Occipital lobe (tissue), 2 donors: ENCODE data around the gene PRSS56. TPM values are rescaled to one million over a fixed set of nuclear protein-coding genes. Genes with fewer than 3 reads are reported as not detected.

ENCODE experiments used
- DNase-seq: peaks from one replicate; lab custom pipeline; 2025; lab: John Stamatoyannopoulos, UW
- total RNA-seq: library from RNA; depleted of rRNA; stranded (reverse); fragments of >200 nt; gene quantifications from one replicate; pipeline ENCODE4 v1.2.3, GENCODE V29; 2014

Gene PRSS56
- total RNA-seq: not detected

DNA sequence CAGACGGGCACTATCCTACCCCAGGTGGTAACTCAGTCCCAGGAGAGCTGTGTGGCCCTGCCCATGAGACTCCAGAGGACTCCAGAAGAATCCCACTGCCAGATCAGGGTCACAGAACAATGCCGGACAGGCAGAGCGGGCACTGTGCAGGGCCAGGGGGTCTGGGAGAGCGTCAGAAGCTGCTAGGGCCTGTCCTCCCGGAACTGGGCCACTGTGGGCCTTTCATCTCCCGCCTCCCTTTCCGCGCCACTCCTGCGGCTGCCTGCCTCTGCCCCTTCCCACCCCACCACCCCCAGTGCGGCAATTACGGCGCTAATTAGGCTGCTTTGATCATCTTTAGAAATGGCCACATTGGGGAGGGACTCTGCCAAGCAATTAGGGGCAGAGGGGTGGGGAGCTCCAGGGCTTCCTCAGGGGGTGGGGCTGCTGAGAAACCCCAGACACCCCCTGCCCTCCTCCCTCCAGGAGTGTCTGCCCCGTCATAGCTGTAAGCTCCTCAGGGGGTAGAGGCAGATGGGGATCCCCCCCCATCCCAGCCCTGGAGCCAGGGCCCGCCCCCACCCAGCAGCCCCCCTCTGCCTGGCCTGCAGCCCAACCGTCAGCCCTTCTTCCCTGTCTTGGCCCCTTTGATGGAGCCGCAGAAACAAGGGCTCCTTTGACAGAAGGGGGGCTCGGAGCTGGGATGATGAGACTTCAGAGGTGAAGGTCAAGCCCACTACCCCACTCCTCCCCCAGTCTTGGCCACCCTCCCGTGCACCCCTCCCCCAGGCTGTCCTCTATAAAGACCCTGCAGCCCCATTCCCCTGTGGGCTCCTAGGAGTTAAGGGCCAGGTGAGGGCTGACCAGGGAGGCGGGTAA, at the start of gene PRSS56:
PRSS56 (plus strand) TSS at position 808 of the 858 bp plus-strand sequence. CDS start 211 bp downstream, outside the sequence.
- DNase-seq: no peak

- no peak for DNase-seq
These were observed 46.7 kb upstream of the PRSS56 start for GRCh38 chr2:232473467-232473890.

- no peak for DNase-seq
These were observed 44.1 kb upstream of the PRSS56 start for GRCh38 chr2:232476045-232476444.

- DNase-seq: no peak
These were observed 43.4 kb upstream of the PRSS56 start for GRCh38 chr2:232476791-232477190.

GRCh38 chr2:232477751-232478510, 42.3 kb upstream of the PRSS56 start:
- no peak for DNase-seq

GRCh38 chr2:232478571-232479340, 41.4 kb upstream of the PRSS56 start:
- no peak for DNase-seq

DNA sequence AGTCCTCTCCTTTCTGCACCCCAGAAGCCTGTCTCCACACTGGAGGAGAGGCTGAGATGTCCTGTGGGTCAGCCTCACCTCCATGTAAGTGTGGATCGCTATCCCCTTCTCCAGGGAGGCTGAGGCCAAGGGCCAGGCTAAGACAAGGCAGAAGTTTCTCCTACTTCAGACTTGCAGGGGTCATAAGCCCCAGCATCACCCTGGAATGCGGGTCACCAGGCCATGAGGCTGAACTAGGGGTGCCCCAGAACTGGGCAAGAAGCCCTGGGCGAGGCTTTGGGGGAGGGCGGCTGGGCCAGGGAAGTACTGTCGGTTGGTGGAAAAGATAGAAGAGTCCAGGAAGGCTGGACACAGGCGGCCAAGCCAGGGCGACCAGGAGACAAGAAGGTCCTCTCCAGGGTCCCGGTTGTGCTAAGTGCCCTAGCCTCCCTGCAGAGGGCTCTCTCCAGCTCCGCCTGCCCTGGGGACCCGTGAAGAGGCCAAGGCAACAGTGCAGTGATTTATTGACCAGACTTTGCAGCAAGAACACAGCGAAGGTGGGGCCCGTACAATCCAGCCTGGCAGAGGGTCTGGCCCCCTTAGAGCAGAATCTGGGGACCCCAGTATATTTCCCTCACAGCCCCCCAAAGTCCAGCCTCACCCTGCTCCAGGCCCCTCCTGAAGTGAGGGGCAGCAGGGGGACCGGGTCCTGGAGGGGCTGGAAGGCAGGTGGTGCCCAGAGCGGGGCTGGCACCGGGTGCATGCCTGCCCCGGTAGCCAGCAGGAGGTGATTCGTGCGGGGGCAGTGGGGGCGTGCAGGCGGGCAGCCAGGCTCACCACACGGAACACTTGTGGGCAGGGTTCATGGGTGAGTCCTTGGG, 40.6 kb upstream of the PRSS56 start:
- no peak for DNase-seq

DNA sequence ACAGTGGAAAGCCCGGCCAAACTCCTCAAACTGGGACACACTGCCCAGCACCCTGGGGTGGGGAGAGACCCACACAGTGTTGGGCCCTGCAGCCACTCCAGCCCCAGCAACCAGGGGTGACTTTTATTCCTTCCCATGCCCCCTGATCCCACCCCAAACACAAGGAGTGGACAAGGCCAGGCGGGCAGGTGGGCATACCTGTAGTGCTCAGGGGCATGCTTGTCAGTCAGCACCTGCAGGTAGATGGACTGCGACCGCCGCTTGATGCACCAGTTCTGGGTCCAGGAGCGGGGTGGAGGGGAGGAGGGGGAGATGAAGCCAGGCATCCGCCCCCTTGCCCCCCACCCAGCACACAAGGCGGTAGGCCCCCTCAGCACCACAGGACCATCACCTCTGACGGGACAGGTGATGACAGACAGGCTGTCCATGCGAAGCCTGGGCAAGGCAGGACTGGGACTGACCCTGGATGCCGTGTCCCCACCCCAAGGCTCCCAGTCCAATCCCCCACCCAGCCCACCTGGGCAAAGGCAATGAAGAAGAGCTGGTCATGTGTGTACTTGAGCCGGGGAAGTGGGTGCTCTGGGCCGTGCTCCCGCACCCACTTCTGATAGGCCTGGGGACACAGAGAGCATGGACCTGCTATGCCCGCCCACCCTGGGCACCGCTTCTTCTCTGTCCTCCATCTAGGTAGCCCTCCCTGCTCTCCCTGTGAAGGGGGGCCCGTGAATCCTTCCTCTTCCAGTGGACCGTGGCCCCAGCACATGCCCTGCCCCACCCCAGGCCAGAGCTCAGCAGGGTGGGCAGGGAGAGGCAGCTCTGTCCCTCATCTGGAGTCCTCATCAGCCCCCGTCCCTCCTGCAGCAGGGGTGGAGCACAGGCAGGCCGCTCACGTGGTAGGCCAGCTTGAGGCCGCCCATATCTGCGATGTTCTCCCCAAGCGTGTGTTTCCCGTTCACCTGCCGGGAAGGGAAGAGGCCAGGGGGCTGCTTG, 39.7 kb upstream of the PRSS56 start:
- DNase-seq: no peak

GRCh38 chr2:232481322-232482140, 38.7 kb upstream of the PRSS56 start:
- DNase-seq: no peak

DNA sequence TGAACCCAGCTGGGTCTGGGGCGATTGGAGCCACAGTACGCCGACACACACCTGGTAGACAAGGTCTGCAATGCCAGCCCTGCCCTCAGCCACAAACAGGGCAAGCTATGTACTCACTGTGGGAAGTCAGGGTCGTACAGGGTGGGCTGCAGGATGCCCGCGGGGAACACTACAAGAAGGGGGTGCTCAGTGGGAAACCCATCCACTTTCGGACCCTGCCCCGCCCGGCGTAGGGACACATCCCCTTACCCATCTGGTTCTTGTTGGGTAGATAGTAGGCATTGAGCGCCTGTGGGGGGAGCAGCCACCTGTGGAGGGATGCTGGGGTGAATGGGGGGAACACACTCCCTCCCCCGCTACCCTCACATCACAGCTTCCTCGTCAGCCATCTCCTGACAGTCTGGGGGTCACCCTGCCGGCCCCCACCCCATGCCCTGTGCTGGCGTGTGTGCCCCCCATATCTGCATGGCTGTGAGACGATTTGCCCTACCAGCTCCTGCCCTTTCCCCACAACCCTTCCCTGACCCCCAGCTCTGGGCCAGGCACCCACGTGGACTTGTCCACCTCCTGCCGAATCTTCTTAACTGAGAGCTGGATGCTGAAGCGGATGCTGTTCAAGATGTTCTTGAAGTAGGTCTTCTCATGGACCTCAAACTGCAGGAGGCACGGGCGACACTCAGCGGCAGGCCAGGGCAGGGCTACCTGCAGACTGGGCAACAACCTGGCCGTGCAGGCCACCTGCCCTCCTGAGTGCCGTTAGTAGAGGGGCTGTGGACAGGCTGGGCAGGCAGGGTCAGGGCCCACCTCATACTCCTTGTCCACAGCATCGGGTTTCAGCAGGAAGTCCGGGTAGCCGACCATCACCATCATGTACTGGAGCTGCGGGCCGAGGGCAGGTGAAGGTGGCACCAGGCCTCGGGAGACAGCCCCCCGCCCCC, 37.6 kb upstream of the PRSS56 start:
- DNase-seq: no peak

DNA sequence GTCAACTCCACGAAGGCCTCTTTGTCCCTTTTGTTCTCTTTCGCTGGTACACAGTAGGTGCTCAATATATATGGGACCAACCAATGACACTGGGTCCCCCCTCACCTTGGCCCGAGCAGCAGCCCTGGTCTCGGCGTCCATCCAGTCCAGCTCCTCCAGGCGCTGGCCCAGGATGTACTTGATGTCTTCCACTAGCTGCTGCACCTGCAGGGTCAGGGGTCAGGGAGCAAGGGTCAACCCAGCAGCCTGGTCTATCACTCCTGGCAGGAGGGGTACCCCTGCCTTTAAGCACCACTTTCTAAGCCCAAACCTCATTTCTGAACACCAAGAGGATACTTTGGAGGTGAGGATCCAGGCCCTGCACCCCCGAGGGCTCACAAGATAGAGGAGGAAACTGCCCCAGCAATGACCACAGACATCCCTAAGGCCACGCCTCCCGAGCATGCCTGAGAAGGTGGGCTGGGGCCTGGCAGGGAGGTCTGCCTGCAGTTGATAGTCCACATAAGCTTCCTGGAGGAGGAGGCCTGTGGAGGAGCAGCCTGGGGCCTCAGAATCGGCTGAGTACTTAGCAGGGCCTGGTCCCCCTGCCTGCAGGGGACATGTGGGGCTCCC, 36.8 kb upstream of the PRSS56 start:
- DNase-seq: no peak

DNA sequence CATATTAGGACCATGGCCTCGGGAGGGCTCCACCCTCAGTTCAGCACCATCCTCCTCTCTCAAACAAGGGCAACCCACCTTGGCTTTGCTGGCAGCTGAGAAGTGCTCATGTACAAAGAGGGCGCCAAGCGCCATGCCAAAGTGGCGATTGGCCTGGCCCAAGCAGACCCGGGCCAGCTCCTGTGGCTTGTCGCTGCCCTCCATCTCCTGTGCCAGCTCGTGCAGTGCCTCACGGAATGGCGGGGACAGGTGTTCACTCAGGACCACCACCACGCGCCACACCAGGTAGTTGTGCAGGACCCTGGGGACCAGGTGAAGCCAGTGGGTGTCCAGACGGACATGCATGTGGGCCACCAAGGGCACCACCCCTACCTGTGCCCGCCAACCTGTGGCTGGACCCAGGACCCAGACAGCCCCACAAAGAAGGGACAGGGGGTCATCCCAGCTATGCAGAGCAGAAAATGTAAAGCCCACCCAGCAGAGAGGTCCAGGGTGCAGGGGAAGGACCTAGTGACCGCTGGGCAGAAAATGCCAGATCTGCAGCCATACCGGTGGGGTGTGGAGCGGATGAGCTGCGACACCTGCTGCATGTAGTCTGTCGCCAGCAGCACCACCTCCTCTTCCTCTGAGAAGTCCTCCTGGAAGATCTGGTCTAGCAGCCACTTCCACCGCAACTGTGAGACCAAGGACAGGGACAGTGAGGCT, 36.1 kb upstream of the PRSS56 start:
- no peak for DNase-seq

- DNase-seq: no peak
These were observed 35.4 kb upstream of the PRSS56 start for GRCh38 chr2:232484628-232485347.

DNA sequence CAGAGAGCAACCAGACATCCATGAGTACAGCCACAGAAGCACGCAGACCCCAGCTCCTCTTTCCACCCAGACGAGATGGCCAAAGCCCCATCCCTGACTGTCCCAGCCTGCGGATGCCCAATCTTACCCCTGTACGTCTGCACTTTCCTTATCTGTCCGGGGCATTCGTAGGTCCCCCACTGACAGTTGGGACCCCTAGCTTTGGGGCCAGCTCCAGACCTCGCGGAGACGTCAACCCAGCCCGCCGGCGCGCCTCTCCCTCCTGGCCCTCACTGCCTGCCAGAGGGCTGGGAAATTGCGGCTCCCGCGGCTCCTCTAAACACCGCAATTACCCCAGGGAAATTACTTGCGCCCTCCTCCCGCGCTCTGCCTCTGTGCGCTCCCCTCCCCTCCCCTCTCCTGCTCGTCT, 34.8 kb upstream of the PRSS56 start:
- no peak for DNase-seq

DNA sequence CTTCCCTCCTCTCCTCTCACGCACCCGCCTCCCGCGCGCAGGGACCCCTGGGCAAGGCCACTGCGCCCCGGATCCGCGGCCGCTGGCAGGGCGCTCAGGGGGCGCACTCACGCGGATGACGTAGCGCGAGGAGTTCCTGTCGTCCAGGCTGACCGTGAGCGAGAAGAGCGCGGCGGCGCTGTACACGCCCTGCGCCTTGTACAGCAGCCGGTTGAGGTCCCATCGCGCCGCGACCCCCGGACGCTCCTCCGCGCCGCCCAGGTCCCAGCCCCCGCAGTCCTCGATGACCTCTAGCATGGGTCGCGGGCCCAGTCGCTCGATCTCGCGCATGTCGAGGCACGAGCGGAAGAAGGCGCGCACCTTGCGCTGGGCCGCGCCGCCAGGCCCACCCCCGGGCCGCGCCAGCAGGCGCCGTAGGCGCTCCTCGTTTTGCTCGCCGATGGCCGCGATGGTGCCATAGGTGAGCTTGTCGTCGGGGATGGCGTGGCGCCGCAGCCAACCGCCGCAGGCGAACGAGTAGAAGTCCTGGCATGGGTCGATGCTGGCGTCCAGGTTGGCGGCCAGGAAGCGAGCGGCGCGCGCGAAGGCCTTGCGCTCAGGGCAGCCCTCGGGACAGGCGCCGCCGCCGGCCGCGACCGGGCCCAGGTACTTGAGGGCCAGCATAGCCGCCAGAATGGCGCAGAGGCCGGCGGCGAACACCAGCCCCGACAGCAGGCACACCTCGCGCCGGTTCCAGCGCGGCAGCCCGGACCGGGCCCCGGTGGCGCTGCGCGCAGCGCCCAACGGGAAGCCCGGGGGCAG, 34.2 kb upstream of the PRSS56 start:
- no peak for DNase-seq
